HG03280 (cell line): ENCODE results near the gene SLC2A4RG.
"Not testable (repeated sequence)": the region's sequence is repeated elsewhere in the genome, so short reads cannot be mapped to it uniquely, and the experiment has no call there.

Experiments
- ATAC-seq: cut with Tn5 transposase; IDR thresholded peaks from one replicate; pipeline ENCODE4 v1.9.1; 2021; ENCODE audit warnings: mild to moderate bottlenecking, moderate library complexity; ENCODE audit not compliant: unreplicated experiment

Gene SLC2A4RG

DNA sequence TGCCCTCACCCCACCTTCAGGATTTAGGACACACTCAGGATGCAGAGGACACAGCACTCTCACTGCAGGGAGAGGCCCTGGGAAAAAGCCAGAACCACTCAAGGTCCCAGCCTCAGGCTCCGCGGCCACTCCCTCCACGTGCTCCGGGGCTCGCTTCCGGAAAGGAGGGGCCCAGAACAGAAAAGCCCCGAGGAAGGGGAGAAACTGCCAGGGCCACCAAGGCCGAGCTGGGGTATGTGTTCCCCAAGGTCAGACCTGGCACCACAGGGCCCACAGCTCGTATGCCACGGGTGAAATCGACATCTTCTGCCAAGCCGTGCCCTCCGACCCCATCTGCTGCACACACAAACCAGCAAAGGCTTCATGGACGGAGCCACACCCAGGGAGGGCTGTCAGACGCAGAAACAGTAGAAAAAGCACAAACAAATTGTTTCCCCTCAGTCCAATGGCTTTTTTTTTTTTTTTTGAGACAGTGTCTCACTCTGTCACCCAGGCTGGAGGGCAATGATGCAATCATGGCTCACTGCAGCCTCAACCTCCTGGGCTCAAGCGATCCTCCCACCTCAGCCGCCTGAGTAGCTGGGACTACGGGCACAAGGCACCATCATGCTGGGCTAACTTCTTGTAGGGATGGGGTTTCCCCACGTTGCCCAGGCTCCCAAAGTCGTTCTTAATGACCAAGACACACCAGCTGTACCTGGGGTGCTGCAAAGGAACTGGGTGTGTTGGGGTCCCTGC, 33.4 kb downstream of the SLC2A4RG start:
- ATAC-seq, result no peak

GRCh38 chr20:63773571-63774241, 34.1 kb downstream of the SLC2A4RG start:
- ATAC-seq, result no peak

- no peak for ATAC-seq
Observed at GRCh38 chr20:63774306-63774705, 34.7 kb downstream of the SLC2A4RG start.

GRCh38 chr20:63775096-63775978, 35.8 kb downstream of the SLC2A4RG start:
- no peak for ATAC-seq

DNA sequence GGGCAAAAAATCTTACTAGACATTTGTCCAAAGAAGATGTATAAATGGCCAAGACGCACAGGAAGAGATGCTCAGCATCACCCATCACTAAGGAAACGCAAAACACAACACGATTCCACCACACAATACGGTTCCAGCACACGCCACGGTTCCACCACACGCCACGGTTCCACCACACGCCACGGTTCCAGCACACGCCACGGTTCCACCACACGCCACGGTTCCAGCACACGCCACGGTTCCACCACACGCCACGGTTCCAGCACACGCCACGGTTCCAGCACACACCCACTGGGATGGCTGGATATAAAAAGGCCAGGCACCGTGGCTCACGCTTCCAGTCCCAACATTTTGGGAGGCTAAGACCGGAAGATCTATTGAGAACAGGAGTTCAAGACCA, 37.3 kb downstream of the SLC2A4RG start:
- not testable (repeated sequence) for ATAC-seq

- no peak for ATAC-seq
Observed at GRCh38 chr20:63777614-63778013, 38.0 kb downstream of the SLC2A4RG start.

GRCh38 chr20:63778034-63778752, 38.6 kb downstream of the SLC2A4RG start:
- ATAC-seq, result no peak

GRCh38 chr20:63778857-63779256, 39.3 kb downstream of the SLC2A4RG start:
- no peak for ATAC-seq

GRCh38 chr20:63781181-63781580, 41.6 kb downstream of the SLC2A4RG start:
- no peak for ATAC-seq

DNA sequence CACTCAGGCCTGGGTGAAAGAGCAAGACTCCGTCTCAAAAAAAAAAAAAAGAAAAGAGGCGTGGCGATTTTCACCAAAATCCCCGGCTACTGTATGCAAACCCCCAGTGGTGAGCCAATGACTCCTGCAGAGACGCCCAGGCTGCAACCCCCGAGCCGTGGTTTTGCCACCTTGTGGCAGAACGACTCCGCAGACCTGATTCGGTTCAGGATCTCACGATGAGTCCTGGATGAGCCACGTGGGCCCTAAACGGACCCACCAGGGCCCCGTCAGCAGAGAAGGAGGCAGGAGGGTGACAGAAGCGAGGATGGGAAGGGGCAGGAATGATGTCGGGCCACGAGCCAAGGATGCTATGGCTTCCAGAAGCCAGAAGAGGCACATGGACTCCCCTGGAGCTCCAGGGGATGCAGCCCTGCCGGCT, 42.5 kb downstream of the SLC2A4RG start:
- no peak for ATAC-seq

GRCh38 chr20:63782521-63782971, 43.0 kb downstream of the SLC2A4RG start:
- no peak for ATAC-seq

DNA sequence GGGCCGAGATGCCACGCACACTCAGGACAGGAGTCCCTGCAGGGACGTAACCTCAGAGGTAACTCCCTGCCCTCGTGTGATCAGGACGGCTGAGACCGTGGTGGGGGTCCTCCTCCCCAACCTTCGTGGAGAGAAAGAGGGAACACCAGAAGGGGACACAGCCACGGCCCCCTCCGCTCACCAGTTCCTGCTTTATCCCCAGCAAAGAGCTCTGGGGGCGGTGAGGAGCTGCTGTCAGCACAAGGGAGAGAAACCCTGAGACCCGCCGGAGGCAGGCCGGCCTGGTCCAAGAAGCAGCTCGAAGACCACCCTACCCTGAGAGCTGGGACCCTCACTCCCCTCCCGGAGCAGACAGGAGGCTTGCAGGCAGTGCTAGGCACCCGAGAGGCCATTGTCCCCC, 44.4 kb downstream of the SLC2A4RG start:
- ATAC-seq, result no peak

DNA sequence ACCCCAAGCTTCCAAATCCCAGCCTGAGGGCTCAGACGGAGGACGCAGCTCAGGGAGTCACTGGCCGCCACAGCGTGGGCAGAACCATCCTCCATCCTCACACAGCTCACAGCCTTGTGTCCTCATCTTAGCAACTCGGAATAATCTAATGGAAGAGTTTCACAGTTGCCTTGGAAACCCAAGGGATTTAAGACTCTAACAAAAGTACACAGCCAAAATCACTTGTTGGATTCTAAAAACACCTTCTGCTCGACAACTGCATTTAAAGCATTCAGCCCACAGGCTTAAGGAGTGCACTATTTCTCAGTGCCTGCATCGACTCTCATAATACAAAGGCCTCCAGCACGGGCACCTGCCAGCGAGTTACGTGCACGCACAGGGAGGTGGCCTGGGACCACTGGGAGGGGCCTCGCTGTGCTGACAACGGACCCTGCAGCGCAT, 46.1 kb downstream of the SLC2A4RG start:
- no peak for ATAC-seq

GRCh38 chr20:63787302-63787701, 47.7 kb downstream of the SLC2A4RG start:
- ATAC-seq, result no peak

DNA sequence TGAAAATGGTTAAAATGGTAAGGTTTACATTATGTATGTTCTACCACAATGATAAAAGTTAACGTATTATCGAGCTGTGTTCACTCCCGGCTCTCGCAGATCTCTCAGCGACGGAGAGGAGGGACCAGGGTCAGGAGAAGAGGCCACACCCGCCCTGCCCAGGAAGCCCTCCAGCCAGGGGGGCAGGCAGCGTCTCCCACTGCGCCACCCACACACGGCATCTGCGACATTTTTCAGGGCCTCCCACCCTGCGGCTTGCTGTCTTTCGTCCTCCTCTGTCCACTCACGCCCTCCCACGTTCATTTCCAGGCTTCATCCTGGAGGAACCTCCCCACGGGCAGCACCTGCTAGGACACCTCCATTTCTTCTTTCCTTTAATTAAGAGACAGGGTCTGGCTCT, 48.2 kb downstream of the SLC2A4RG start:
- no peak for ATAC-seq

DNA sequence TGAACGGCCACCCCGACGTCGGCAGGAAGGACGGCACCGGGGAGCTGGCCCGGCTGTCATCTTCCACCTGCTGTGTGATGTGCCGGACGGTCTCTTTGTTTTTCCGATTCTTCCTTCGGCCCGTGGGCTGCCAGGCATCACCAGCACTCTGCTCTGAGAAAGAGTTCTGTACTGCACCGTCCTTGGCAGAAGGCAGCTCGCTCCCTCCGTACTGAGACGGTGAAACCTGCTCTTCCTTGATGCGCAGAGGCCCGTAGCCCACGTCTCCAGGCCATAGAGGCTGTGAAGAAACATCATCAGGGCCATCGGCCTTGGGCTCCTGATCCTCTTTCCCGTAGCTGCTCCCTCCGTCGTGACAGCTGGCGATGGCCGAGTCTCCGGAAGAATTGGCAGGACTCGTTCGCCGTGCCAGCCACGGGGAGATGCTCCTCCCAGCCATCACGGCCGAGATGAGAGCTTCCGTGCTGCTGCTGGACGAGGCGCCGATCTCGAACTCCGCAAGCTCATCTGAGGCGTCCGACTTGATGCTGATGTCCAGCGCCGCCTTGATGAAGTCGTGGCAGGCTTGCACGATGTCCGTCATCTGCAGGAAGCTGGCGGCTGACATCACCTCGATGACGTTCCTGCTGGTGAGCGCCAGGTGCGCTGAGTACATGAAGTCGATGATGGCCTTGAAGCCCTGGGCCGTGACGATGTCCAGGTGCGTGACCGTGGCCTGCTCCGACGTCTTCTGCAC, 50.4 kb downstream of the SLC2A4RG start:
- ATAC-seq, result no peak

DNA sequence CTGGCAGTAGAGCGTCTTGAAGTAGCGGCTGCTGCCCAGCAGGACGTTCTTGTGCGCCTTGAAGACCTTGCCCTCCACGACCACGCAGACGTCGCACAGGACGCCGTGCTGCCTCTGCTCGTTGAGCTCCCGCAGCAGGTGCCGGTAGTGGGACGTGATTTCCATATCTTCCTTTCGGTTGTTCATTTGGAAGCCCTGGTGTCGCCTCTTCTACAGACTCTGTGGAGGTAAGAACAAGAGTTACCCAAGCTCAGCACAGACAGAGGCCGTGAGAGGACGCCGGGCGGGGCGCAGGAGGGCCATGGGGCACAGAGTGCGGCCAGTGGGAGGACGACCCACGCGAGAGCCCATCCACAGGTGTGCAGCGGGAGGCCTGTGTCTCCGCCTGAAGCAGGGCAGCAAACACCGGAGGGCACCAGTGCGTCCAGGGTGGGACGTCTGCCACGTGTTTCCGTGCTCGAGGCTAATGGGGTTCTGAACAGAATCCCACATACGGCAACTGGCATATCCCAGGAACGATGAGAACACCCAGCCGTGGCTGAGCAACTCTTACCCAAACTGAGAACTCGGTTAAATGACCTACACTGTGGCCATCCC, 51.1 kb downstream of the SLC2A4RG start:
- ATAC-seq, result no peak

DNA sequence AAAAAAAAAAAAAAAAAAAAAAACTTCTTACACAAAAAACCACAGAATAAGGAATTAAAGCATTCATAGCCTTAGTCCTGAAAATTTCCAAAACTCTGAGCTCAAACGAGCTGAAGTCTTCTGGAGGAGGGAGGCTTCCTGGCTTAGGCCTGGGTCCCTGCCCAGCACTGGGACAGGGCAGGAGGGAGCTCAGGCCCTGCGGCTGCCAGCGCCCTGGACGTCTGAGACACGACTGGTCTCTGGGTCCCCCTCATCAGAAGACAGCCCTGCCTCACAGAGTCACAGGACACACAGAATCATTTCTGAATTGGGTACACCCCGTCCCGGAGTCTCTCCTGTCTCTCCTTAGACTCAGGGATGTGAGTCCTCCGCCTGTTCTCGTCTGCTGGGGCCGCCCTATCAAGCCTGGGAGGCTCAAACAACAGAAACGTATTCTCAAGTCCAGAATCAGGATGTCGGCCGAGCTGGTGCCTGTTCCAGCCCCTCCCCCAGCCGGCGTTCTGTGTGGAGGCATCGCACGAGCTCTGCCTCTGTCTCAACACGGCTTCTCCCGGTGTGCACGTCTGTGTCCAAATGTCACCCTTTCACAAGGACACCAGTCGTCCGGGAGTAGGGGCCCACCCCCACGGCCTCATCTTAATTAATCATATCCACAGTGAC, 52.1 kb downstream of the SLC2A4RG start:
- no peak for ATAC-seq

GRCh38 chr20:63792866-63793265, 53.3 kb downstream of the SLC2A4RG start:
- ATAC-seq, result no peak
